WI38 (cell line): ENCODE results near the gene ACO2.
A peak's percentile ranks its signal among the peaks of the same experiment; 100 is the strongest.

Experiments
- H3K4me3 ChIP-seq: 2 replicates; pipeline ENCODE4 v1.5.1; 2011; ENCODE audit warnings: low read depth, mild to moderate bottlenecking, control low read depth, low read length
- CTCF ChIP-seq: IDR thresholded peaks from 2 replicates; pipeline ENCODE4 v1.5.1; 2012; ENCODE audit warnings: low read depth, mild to moderate bottlenecking, control low read depth, low read length

ACO2 gene

GRCh38 chr22:41508770-41509170 lies 39.9 kb downstream of the ACO2 start:
- no peak overlapping the region for H3K4me3 ChIP-seq
- no peak for TF ChIP-seq CTCF

GRCh38 chr22:41511521-41511968 lies 42.6 kb downstream of the ACO2 start:
- no peak overlapping the region for H3K4me3 ChIP-seq
- no peak for TF ChIP-seq CTCF

GRCh38 chr22:41512421-41513194 lies 43.7 kb downstream of the ACO2 start:
- TF ChIP-seq CTCF = no peak
- H3K4me3 ChIP-seq = no peak overlapping the region

GRCh38 chr22:41513391-41513790 lies 44.5 kb downstream of the ACO2 start:
- no peak overlapping the region for H3K4me3 ChIP-seq
- no peak for TF ChIP-seq CTCF

- no peak overlapping the region for H3K4me3 ChIP-seq
- no peak for TF ChIP-seq CTCF
Measured at GRCh38 chr22:41516462-41516861, 47.5 kb downstream of the ACO2 start.

- H3K4me3 ChIP-seq = no peak overlapping the region
- peak; percentile 92 for TF ChIP-seq CTCF
Measured at GRCh38 chr22:41517172-41518047, 48.5 kb downstream of the ACO2 start.

- TF ChIP-seq CTCF = no peak
- no peak overlapping the region for H3K4me3 ChIP-seq
Measured at GRCh38 chr22:41518048-41518347, 49.1 kb downstream of the ACO2 start.
